Activated CD4-positive, alpha-beta memory T cell treated with anti-CD3 and anti-CD28 coated beads, Interleukin-2, amount 10 ng/mL, durations not matched to agents 7 days and 5 days (primary cell): ENCODE results near the gene BEST1. TPM values are rescaled to one million over a fixed set of nuclear protein-coding genes. Genes with fewer than 3 reads are reported as not detected.

Source experiments
- CTCF ChIA-PET: fragments of 350-600 bp; sonication (Branson Sonifier 250); formaldehyde crosslinking; loops from one replicate; lab custom pipeline; 2021; ENCODE audit warnings: antibody characterized with exemption, inconsistent platforms; lab: Charles Lee
- POLR2A ChIA-PET: fragments of 350-600 bp; sonication (Branson Sonifier 250); formaldehyde crosslinking; loops from one replicate; lab custom pipeline; 2021; ENCODE audit warnings: antibody characterized with exemption; lab: Charles Lee
- DNase-seq: peaks from one replicate; pipeline ENCODE4 v3.0.0-alpha.2; 2020
- H3K27ac Mint-ChIP-seq: one replicate; pipeline ENCODE4 v1.8.0; 2021; ENCODE audit warnings: mild to moderate bottlenecking, mixed read lengths
- H3K27me3 Mint-ChIP-seq: one replicate; pipeline ENCODE4 v1.8.0; 2021; ENCODE audit warnings: mixed read lengths
- H3K36me3 Mint-ChIP-seq: one replicate; pipeline ENCODE4 v1.8.0; 2021; ENCODE audit warnings: low read depth, mixed read lengths
- H3K4me1 Mint-ChIP-seq: one replicate; pipeline ENCODE4 v1.8.0; 2021; ENCODE audit warnings: mixed read lengths
- H3K4me3 Mint-ChIP-seq: one replicate; pipeline ENCODE4 v1.8.0; 2021; ENCODE audit warnings: mild to moderate bottlenecking, mixed read lengths
- H3K9me3 Mint-ChIP-seq: one replicate; pipeline ENCODE4 v1.8.0; 2021; ENCODE audit warnings: mixed read lengths
- total RNA-seq, 2 experiments: library from RNA; stranded (reverse); gene quantifications; one replicate each; pipeline ENCODE4 v1.2.3, GENCODE V29; 2021

Gene BEST1
- total RNA-seq, 2 experiments from 2014 or later: 0.25 to 0.30 TPM

DNA sequence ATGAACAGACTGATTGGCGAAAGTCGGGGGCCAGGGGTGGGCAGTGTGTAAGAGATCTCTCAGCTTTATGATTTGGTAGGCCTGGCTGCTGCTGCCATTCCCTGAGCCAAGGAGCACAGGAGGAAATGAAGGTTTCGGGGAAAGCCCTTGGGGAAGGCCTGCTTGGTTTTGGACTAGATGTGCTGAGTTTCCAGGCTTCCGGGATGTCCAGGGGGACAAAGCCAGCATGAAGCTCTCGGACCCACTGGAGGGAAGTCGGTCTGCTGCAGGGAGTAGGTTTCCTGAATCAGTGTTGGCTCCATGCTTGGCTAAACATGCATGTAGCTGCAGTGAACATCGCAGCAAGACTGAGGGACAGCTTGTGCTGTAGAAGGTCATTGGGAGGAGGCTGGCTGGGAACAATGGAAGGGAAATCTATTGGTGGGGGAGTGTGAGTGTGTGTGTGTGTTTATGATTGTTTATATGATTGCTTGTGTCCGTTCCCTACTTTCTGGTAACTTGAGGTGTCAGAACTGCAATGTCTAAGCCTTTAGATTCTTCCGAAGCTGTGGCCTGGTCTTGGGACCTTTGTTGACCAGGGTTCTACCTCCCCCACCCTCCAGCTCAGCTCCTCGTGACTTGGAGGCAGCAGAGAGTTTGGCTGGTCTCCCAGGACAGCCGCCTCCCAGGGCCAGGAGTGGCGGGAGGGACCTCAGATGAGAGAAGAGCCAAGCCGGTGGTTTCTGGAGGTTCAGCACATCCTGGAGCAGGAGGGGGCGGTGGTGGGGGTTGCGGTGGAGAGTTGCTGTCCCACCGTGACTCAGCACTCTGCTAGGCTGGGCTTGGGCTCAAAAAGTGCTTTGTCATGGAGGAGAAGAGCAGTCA is 21.3 kb downstream of the BEST1 start:
- H3K27me3 Mint-ChIP-seq: no peaks in the 10 kb centered on the region
- no peaks in the 10 kb centered on the region for H3K9me3 Mint-ChIP-seq
- CTCF ChIA-PET: interaction anchor here (8.3 kb wide), 1 partner anchor 110 kb away, joined by 65 read pairs; no protein-coding TSS in a partner anchor
- H3K4me1 Mint-ChIP-seq: peaks cover 59% of the 10 kb centered on the region
- H3K4me3 Mint-ChIP-seq: no peak overlapping the region
- peak; percentile 69 for DNase-seq
- peaks cover 7% of the 10 kb centered on the region for H3K36me3 Mint-ChIP-seq
- POLR2A ChIA-PET: interaction anchor here (0.5 to 1.7 kb wide), 6 partner anchors 8 to 809 kb away, joined by 3 to 4 read pairs (median 3); partner anchors contain the start of genes FEN1 and TMEM258
- peak overlapping the region; percentile 64 for H3K27ac Mint-ChIP-seq

DNA sequence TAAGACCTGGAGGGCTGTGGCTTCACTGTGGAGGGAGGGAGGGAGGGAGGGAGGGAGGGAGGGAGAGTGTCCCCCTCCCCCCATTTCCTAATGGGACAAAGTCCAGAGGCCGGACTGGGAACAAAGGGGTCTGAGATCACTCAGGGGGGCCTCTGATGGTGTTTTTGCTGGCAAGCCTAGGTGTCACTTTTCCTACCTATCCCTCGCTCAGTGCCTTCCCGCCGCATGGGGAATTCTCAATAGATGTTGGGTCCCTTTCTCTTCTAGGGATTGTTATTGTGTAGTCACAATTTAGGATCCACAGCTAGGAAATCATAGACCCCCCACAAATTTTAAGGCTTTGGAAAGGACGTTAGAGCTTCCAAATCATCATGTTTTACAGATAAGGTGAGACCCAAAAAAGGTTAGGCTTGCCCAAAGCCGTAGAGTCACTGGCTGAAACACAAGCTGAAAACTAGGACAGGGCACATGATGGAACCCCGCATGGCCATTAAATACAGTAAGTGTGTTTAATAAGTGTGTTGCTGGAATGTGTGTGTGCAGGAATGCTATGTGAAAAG is 22.0 kb downstream of the BEST1 start:
- H3K9me3 Mint-ChIP-seq: no peaks in the 10 kb centered on the region
- peaks cover 4% of the 10 kb centered on the region for H3K36me3 Mint-ChIP-seq
- ChIA-PET CTCF (interaction anchor here (1.3 to 8.3 kb wide), 2 partner anchors 24 to 109 kb away, joined by 5 to 65 read pairs; no protein-coding TSS in a partner anchor), POLR2A (interaction anchor here (0.8 to 1.7 kb wide), 5 partner anchors 8 to 110 kb away, joined by 3 to 7 read pairs (median 3); no protein-coding TSS in a partner anchor)
- peak overlapping the region; percentile 64 for H3K27ac Mint-ChIP-seq
- H3K4me3 Mint-ChIP-seq: no peak overlapping the region
- no peak for DNase-seq
- peaks cover 59% of the 10 kb centered on the region for H3K4me1 Mint-ChIP-seq
- H3K27me3 Mint-ChIP-seq: no peaks in the 10 kb centered on the region

DNA sequence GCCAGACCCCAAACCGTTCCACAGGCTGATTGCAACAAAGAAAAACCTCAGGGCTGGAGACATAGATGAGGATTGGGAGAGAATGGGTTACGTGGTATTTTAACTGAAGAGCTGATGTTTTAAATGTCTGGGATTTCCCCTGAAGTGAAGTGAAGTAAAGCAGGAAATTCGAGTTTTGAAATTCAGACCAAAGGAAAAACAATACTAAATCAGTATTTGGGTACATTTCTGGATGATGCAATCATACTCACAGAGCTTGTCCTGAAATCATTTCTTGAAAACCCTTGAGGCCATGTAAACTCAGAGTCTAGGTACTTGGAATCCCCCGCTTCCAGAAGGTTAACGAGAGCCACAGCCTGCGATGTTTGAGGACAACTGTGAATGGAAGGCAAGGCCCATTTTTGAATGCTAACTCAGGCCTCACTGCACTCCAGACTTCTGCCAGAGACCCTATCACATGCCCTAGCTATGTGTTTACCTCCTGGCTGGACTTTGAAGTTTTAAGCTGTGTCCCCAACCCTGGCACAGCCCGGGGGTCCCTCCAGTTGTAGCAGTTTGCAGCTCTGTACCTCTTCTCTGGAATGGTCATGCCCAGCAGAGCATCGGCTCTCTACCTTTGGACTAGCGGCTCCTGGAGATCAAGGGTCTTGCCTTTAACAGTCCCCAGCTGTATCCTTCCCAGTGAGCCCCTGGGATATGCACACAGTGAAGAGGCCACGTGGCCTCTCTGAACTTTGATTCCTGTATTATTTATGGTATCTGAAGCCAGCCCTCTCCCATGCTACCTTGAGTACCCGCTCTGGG is 22.7 kb downstream of the BEST1 start:
- Mint-ChIP-seq H3K4me3 (no peak overlapping the region), H3K9me3 (no peaks in the 10 kb centered on the region), H3K4me1 (peaks cover 59% of the 10 kb centered on the region), H3K36me3 (peaks cover 4% of the 10 kb centered on the region), H3K27me3 (no peaks in the 10 kb centered on the region), H3K27ac (peak overlapping the region; percentile 64)
- ChIA-PET CTCF (interaction anchor here (1.3 to 8.3 kb wide), 2 partner anchors 25 to 109 kb away, joined by 5 to 65 read pairs; no protein-coding TSS in a partner anchor), POLR2A (interaction anchor here (0.8 to 1.7 kb wide), 6 partner anchors 9 to 109 kb away, joined by 3 to 7 read pairs (median 3); no protein-coding TSS in a partner anchor)
- DNase-seq: no peak

DNA sequence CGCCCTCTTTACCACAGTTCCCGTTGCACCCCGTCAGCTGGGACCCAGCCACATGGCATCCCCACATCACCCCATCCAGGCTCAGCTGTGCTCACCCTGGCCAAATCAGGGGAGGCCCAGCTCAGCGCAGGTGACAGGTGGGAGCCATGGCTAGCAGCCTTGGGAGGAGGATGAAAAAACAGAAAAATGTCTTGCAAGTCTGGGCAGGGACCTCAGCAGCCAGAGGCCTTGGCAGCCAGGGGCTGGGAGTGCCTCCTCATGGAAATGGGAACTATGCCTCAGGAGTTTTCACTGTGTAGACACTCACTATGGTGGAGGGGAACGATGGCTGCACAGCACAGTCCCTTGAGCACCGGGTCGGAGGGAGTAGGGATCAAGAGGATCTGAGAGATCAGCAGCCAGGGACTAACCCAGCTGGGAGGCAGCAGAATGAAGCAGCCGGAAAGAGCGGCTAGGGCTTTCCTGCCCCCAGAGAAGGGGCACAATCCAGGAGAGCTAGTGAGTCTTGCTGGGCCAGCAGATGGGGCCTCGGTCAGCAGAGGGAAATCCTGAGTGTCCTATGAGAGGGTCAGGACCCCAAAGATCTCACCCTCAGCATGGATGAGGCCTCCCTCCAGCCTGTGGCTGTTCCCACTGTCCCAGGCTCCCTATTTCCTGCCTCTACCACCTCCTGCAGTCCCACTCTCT is 23.5 kb downstream of the BEST1 start:
- H3K4me1 Mint-ChIP-seq: peaks cover 54% of the 10 kb centered on the region
- H3K27ac Mint-ChIP-seq: peak overlapping the region; percentile 64
- ChIA-PET CTCF (interaction anchor here (1.3 to 8.3 kb wide), 2 partner anchors 26 to 108 kb away, joined by 5 to 65 read pairs; no protein-coding TSS in a partner anchor), POLR2A (interaction anchor here (1.2 to 1.6 kb wide), 2 partner anchors 52 to 103 kb away, joined by 3 to 7 read pairs; no protein-coding TSS in a partner anchor)
- H3K27me3 Mint-ChIP-seq: no peaks in the 10 kb centered on the region
- H3K36me3 Mint-ChIP-seq: peaks cover 4% of the 10 kb centered on the region
- H3K4me3 Mint-ChIP-seq: no peak overlapping the region
- H3K9me3 Mint-ChIP-seq: no peaks in the 10 kb centered on the region
- no peak for DNase-seq

DNA sequence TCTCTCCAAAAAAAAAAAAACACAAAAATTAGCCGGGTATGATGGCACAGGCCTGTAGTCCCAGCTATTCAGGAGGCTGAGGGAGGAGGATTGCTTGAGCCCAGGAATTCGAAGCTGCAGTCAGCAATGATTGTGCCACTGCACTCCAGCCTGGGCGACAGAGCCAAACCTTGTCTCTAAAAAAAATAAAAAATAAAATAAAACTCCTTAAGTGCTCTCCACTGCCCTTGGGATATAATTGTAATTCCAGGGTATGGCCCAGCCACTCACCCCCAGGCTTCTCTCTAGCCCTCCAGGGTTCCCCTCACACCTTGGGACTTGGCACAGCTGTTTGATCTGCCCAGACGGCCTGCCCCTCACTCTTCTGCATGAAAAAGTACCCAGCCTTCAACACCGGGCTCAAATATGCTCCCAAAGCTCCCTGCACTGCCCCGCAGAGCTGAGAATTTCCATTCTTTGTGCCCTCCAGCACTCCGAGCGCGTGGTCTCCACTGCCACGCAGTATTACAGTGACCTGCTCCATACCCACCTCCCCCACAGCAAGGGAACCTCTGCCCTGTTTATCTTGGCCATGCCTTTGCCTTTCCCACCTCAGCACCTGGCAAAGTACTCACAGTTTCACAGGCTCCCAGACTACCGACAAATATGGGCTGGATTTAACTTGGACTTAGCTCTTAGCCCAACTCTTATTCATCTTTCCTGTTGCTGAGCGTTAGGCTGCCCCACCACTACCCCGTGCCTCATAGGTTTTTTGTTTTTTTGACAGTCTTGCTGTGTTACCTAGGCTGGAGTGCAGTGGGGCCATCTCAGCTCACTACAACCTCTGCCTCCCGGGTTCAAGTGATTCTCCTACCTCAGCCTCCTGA is 24.8 kb downstream of the BEST1 start:
- POLR2A ChIA-PET: no interaction called here
- no peaks in the 10 kb centered on the region for H3K27me3 Mint-ChIP-seq
- no peak overlapping the region for H3K27ac Mint-ChIP-seq
- H3K9me3 Mint-ChIP-seq: no peaks in the 10 kb centered on the region
- no peak for DNase-seq
- CTCF ChIA-PET: no interaction called here
- H3K4me1 Mint-ChIP-seq: peaks cover 43% of the 10 kb centered on the region
- H3K36me3 Mint-ChIP-seq: no peaks in the 10 kb centered on the region
- no peak overlapping the region for H3K4me3 Mint-ChIP-seq

DNA sequence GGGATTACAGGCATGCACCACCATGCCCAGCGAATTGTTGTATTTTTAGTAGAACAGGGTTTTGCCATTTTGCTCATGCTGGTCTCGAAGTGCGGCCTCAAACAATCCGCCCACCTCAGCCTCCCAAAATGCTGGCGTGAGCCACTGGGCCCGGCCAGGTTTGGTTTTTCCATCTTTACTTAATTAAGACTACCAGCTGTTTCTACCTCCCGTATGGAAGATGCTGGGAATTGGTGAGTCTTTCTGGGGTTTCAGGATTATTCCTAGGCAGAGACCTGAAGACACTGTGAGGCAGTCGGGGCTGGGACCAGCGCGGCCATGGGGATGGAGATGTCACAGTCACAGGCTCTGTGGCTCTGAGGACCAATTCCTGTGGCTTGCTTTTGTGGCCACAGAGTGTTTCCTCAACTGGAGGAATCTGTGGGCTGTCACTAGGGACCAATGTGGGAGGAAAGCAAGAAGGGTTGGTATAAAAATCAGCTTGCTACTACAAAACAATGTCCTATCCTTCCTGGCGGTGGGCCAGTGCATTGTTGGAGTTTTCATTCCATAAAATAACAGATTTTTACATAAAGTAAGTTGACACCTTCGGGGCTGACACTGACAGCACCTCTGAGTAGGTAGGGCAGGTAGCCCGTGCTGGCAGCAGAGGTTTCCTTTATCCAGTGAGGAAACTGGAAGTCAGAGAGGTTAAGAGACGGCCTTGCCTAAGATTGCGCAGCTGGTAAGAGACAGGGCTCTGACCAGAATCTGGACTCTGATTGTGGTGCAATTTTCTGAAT is 25.7 kb downstream of the BEST1 start:
- H3K4me3 Mint-ChIP-seq: no peak overlapping the region
- H3K27me3 Mint-ChIP-seq: no peaks in the 10 kb centered on the region
- H3K4me1 Mint-ChIP-seq: peaks cover 41% of the 10 kb centered on the region
- no peak for DNase-seq
- H3K36me3 Mint-ChIP-seq: no peaks in the 10 kb centered on the region
- no peak overlapping the region for H3K27ac Mint-ChIP-seq
- CTCF ChIA-PET: no interaction called here
- no peaks in the 10 kb centered on the region for H3K9me3 Mint-ChIP-seq
- POLR2A ChIA-PET: interaction anchor here (4.6 kb wide), 1 partner anchor 10 kb away, joined by 38 read pairs; the partner anchor contains the start of gene FTH1

DNA sequence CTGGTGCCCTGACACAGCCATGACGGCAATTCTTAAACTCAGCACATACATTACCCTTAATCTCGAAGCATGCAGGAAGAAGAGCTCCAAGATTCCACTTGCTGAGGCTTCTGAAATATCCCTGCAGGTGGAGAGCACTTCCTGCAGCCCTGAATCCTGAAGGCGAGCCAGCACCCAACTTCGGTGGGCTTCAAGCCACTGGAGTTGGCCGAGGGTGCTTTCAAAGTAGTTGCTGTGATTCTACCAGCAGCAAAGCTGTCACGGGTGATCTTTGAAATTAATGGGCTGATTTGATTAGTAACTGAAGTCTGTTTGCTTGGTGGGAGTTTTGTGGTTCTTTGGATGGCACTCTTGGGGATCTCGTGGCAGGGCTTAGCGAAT is 26.3 kb downstream of the BEST1 start:
- ChIA-PET POLR2A (interaction anchor here (4.6 kb wide), 1 partner anchor 10 kb away, joined by 38 read pairs; the partner anchor contains the start of gene FTH1), CTCF (interaction anchor here (1.4 kb wide), 1 partner anchor 105 kb away, joined by 3 read pairs; no protein-coding TSS in a partner anchor)
- Mint-ChIP-seq H3K4me1 (peaks cover 35% of the 10 kb centered on the region), H3K27ac (no peak overlapping the region), H3K27me3 (no peaks in the 10 kb centered on the region), H3K36me3 (no peaks in the 10 kb centered on the region), H3K4me3 (no peak overlapping the region), H3K9me3 (no peaks in the 10 kb centered on the region)
- no peak for DNase-seq

DNA sequence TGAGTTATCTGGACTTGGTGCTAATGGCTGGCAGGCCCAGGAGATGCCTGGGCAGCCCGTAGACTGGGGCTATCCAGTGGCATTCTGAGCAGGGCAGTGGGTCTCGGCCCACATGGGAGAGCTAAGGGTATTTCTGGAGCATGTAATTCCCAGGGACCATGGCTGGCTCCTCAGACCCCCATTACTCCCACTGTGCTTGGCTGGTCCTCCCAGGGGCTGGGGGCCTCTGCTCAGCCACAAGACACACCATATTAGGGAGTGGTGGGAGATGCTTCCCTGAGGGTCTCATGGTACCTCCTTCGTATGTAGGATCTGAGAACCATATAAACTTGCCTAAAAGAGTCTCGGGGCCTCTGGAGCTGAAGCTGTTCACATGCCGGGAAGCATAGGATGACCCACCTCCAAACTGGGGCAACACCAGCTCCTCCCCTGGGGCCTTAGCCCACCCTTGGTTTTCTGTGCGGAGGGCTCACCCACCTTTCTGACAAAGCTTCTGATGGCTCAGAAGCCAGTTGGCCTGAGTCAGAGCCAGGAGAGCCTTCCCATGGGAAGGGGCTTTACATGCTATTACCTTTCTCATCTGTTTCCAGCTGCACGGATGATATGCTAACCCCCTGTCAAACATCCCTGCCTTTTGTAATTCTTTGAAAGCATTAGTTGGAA is 26.8 kb downstream of the BEST1 start:
- no peaks in the 10 kb centered on the region for H3K9me3 Mint-ChIP-seq
- H3K4me1 Mint-ChIP-seq: peaks cover 29% of the 10 kb centered on the region
- no peak overlapping the region for H3K27ac Mint-ChIP-seq
- no peak overlapping the region for H3K4me3 Mint-ChIP-seq
- POLR2A ChIA-PET: interaction anchor here (4.6 kb wide), 1 partner anchor 11 kb away, joined by 38 read pairs; the partner anchor contains the start of gene FTH1
- no peak for DNase-seq
- no peaks in the 10 kb centered on the region for H3K27me3 Mint-ChIP-seq
- CTCF ChIA-PET: interaction anchor here (1.4 kb wide), 1 partner anchor 105 kb away, joined by 3 read pairs; no protein-coding TSS in a partner anchor
- H3K36me3 Mint-ChIP-seq: no peaks in the 10 kb centered on the region

DNA sequence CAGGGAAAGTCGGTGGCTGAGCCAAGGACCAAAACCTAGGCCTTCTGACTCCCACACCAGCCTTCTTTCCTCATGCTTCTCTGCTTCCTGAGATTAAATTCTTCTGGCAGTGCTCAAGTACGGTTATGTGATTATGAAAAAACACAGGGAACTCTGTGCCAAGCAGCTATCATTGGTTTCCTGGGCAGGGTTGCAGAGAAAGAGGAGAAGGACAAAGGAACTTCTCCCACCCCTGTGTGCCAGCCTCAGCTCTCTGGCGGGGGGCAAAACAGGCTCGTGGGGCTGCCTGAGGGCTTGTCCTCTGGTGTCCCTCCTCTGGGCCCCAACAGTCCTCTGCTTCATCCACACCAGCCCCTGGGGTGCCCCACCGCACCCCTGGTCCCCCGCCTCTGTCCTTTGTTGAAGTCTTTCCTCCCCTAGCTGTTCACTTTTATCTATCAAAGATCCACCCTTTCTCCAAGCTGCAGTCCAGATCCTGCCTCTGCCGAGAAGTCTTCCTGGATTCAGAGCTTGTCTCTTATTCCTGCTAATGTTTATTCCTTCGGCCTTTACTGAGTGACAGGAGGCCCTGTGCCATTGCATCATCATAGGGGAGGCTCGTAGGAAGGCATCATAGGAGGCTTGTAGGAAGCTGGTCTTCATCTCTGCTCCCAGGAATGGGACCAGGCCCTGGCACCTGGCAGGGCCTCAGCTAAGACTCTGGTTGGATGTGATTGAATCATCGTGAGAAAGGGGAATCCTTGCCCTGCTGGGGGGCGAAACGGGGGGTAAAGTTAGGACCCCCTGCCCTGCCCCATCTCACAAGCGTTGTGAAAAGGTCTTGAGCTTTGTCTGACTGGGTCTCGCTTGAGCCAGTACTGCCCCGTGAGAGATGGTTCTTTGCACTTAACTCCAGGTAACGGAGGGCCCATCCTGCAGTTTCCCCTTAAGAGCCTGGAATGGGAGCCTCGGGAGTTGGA is 28.8 kb downstream of the BEST1 start:
- Mint-ChIP-seq H3K4me1 (peaks cover 14% of the 10 kb centered on the region), H3K9me3 (no peaks in the 10 kb centered on the region), H3K36me3 (no peaks in the 10 kb centered on the region), H3K4me3 (no peak overlapping the region), H3K27me3 (no peaks in the 10 kb centered on the region), H3K27ac (no peak overlapping the region)
- no peak for DNase-seq
- POLR2A ChIA-PET: interaction anchor here (0.8 to 4.6 kb wide), 2 partner anchors 13 to 151 kb away, joined by 3 to 38 read pairs; partner anchors contain the start of gene FTH1
- CTCF ChIA-PET: interaction anchor here (0.8 to 1.2 kb wide), 4 partner anchors 9 to 103 kb away, joined by 3 to 6 read pairs (median 4); no protein-coding TSS in a partner anchor
